HCT116 (cell line): ENCODE data around the gene CNTFR. TPM values are rescaled to one million over a fixed set of nuclear protein-coding genes. Genes with fewer than 3 reads are reported as not detected.

Experiments
- ATAC-seq: fragments of 200-7000 bp; cut with Tn5 transposase; 2 replicates; pipeline ENCODE4 v1.9.1; 2020; ENCODE audit warnings: mild to moderate bottlenecking, moderate library complexity
- BruUV-seq: library from RNA; stranded (reverse); fragments of 400-500 nt; replicated peaks from 2 replicates; lab custom pipeline; 2021; lab: Mats Ljungman, UMichigan
- CTCF ChIA-PET: fragments of 300-600 bp; sonication (Branson Sonifier 250); formaldehyde crosslinking; loops from one replicate; lab custom pipeline; 2021; ENCODE audit warnings: antibody characterized with exemption; lab: Charles Lee
- POLR2A ChIA-PET: fragments of 300-600, 350-600 bp; sonication (Branson Sonifier 250); formaldehyde crosslinking; loops from one replicate; lab custom pipeline; 2021; ENCODE audit warnings: antibody characterized with exemption; lab: Charles Lee
- RAD21 ChIA-PET, 2 experiments: fragments of 300-600 bp; sonication (Branson Sonifier 250); formaldehyde crosslinking; loops; one replicate each; lab custom pipeline; 2023; ENCODE audit warnings: low total read pairs in 2 of 2; ENCODE audit not compliant: uncharacterized antibody in 2 of 2, unreplicated experiment in 2 of 2, low non-redundant PET in 1 of 2; lab: Charles Lee
- DNase-seq: peaks from one replicate; pipeline ENCODE4 v3.0.0-alpha.2; 2010; ENCODE audit warnings: low read depth, low spot score
- H2AFZ ChIP-seq: fragments of 200-600 bp; shearing (Covaris generic), sonication (generic); 2 replicates; pipeline ENCODE4 v1.6.1; 2017; ENCODE audit warnings: low read depth, mixed run types, mixed read lengths, antibody characterized with exemption, low read length; ENCODE audit not compliant: poor library complexity, severe bottlenecking
- H3K27ac ChIP-seq: 2 replicates; pipeline ENCODE4 v1.5.1; 2012; ENCODE audit warnings: low read depth, low read length
- H3K27me3 ChIP-seq: fragments of 200-600 bp; sonication (generic); 2 replicates; pipeline ENCODE4 v1.6.1; 2016; ENCODE audit warnings: mixed run types, low read length, mixed read lengths; ENCODE audit not compliant: insufficient read depth
- H3K36me3 ChIP-seq, 2 experiments: fragments of 200-500 bp in 1 of 2; fragments of 200-600 bp in 1 of 2; sonication (Bioruptor generic) in 1 of 2; sonication (generic) in 1 of 2; 2 replicates each; pipeline versions ENCODE4 v1.5.1 to v1.6.1; 2014 to 2016; ENCODE audit warnings: low read length in 2 of 2, inconsistent platforms in 1 of 2, mixed read lengths in 1 of 2, mixed run types in 1 of 2; ENCODE audit not compliant: insufficient read depth in 2 of 2, control insufficient read depth in 1 of 2
- H3K4me1 ChIP-seq, 2 experiments: fragments of 200-600 bp in 1 of 2; sonication (generic) in 1 of 2; 2 replicates each; pipeline versions ENCODE4 v1.5.1 to v1.6.1; 2012 to 2017; ENCODE audit warnings: low read length in 2 of 2, inconsistent platforms in 1 of 2, mild to moderate bottlenecking in 1 of 2, mixed read lengths in 1 of 2, mixed run types in 1 of 2, moderate library complexity in 1 of 2; ENCODE audit not compliant: insufficient read depth in 2 of 2, control insufficient read depth in 1 of 2
- H3K4me2 ChIP-seq: fragments of 200-600 bp; sonication (generic); 2 replicates; pipeline ENCODE4 v1.6.1; 2017; ENCODE audit warnings: mixed run types, low read length, mixed read lengths
- H3K4me3 ChIP-seq, 2 experiments: fragments of 200-600 bp in 1 of 2; sonication (generic) in 1 of 2; replicated peaks in 1 of 2; 2 replicates each; pipeline ENCODE4 v1.5.1; 2011 to 2016; ENCODE audit warnings: low read length in 2 of 2, control low read depth in 1 of 2, low read depth in 1 of 2, mild to moderate bottlenecking in 1 of 2, mixed read lengths in 1 of 2, mixed run types in 1 of 2
- H3K79me2 ChIP-seq: fragments of 200-600 bp; sonication (generic); 2 replicates; pipeline ENCODE4 v1.6.1; 2017; ENCODE audit warnings: mild to moderate bottlenecking, mixed run types, low read length, moderate library complexity, mixed read lengths; ENCODE audit not compliant: insufficient read depth
- H3K9ac ChIP-seq: fragments of 200-600 bp; sonication (generic); 2 replicates; pipeline ENCODE4 v1.6.1; 2016; ENCODE audit warnings: low read length, mixed read lengths
- H3K9me2 ChIP-seq: fragments of 200-600 bp; sonication (generic), shearing (Covaris generic); 2 replicates; pipeline ENCODE4 v1.6.1; 2017; ENCODE audit warnings: mixed run types, mild to moderate bottlenecking, moderate library complexity; ENCODE audit not compliant: insufficient read depth
- H3K9me3 ChIP-seq, 2 experiments: fragments of 200-500 bp in 1 of 2; fragments of 200-600 bp in 1 of 2; sonication (Bioruptor generic) in 1 of 2; sonication (generic) in 1 of 2; 2 replicates each; pipeline ENCODE4 v1.6.1; 2014 to 2017; ENCODE audit warnings: low read length in 2 of 2, mixed read lengths in 2 of 2, inconsistent platforms in 1 of 2, low read depth in 1 of 2, mild to moderate bottlenecking in 1 of 2, mixed run types in 1 of 2, moderate library complexity in 1 of 2; ENCODE audit not compliant: control insufficient read depth in 1 of 2, insufficient read depth in 1 of 2
- H4K20me1 ChIP-seq: fragments of 200-600 bp; sonication (generic), shearing (Covaris generic); 2 replicates; pipeline ENCODE4 v1.6.1; 2017; ENCODE audit warnings: mixed run types, mild to moderate bottlenecking, moderate library complexity; ENCODE audit not compliant: insufficient read depth
- CTCF ChIP-seq, 3 experiments: fragments of 200-600 bp in 1 of 3; sonication (generic) in 1 of 3; IDR thresholded peaks in 2 of 3; conservative IDR thresholded peaks in 1 of 3; 2 replicates each; pipeline ENCODE4 v1.5.1; 2012 to 2017; ENCODE audit warnings: low read depth in 2 of 3, low read length in 2 of 3, antibody characterized with exemption in 1 of 3, borderline replicate concordance in 1 of 3, control low read depth in 1 of 3, mild to moderate bottlenecking in 1 of 3, mixed read lengths in 1 of 3, mixed run types in 1 of 3, moderate library complexity in 1 of 3; ENCODE audit not compliant: insufficient read depth in 1 of 3
- EZH2 ChIP-seq: fragments of 200-600 bp; sonication (generic); IDR thresholded peaks from 2 replicates; pipeline ENCODE4 v1.6.1; 2017; ENCODE audit warnings: antibody characterized with exemption, mixed run types
- EZH2phosphoT487 ChIP-seq: fragments of 200-600 bp; IDR thresholded peaks from 2 replicates; pipeline ENCODE4 v1.6.1; 2018; ENCODE audit warnings: antibody characterized with exemption, borderline replicate concordance
- JUND ChIP-seq: IDR thresholded peaks from 2 replicates; pipeline ENCODE4 v1.6.1; 2012
- POLR2A ChIP-seq: IDR thresholded peaks from 2 replicates; pipeline ENCODE4 v1.7.0; 2011; ENCODE audit warnings: borderline replicate concordance; ENCODE audit not compliant: insufficient read depth, insufficient read length; ENCODE audit errors: extremely low read depth
- RAD21 ChIP-seq: IDR thresholded peaks from 2 replicates; pipeline ENCODE4 v1.6.1; 2012; ENCODE audit warnings: low read depth, mild to moderate bottlenecking
- REST ChIP-seq: IDR thresholded peaks from 2 replicates; pipeline ENCODE4 v1.6.1; 2012; ENCODE audit warnings: low read depth
- SIN3A ChIP-seq: IDR thresholded peaks from 2 replicates; pipeline ENCODE4 v1.6.1; 2012; ENCODE audit warnings: low read depth
- SRF ChIP-seq: IDR thresholded peaks from 2 replicates; pipeline ENCODE4 v1.6.1; 2012; ENCODE audit warnings: low read depth
- ZFX ChIP-seq: fragments of 450-650 bp; IDR thresholded peaks from 2 replicates; pipeline ENCODE4 v1.6.1; 2017
- ZNF274 ChIP-seq: fragments of 200-500 bp; sonication (Bioruptor generic); IDR thresholded peaks from 2 replicates; pipeline ENCODE4 v1.6.1; 2014; ENCODE audit warnings: mild to moderate bottlenecking, low read depth, low read length, inconsistent platforms
- intact Hi-C: fragments of 100-400 bp; cut with micrococcal nuclease; formaldehyde crosslinking; loops from 2 replicates; pipeline ENCODE4 v1.10.0; 2022
- total RNA-seq: library from RNA; stranded (reverse); gene quantifications from one replicate; pipeline ENCODE4 v1.2.1, GENCODE V29; 2021; ENCODE audit not compliant: unreplicated experiment
- TF ChIP-seq, protein P1 (sequence below): IDR thresholded peaks from 2 replicates; pipeline ENCODE4 v1.6.1; 2012

The CNTFR gene
- total RNA-seq, 1 experiment from 2014 or later, result not detected

DNA sequence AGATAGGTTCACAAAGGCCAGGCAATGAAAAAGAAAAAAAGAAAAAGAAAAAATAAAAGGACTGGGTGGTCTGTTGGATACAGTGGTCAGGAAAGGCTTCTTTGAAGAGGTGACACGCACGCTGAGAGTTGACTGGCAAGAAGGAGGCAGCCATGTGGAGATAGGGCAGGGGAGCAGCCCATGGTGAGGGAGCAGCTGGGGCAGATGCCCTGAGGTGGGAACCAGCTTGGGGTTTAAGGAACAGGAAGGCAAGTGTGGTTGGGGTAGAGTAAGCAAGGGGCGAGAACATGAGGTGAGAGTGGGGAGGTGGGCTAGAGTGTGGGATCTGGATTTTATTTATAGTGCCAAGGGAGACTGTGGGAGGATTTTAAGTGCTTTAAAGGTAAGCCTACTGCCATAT lies 73.6 kb downstream of the CNTFR start (continued):
- TF ChIP-seq EZH2, result no peak
- no peak for TF ChIP-seq SIN3A
- TF ChIP-seq EZH2phosphoT487, result no peak
- no peak for TF ChIP-seq JUND
- no peak for TF ChIP-seq ZFX
- TF ChIP-seq RAD21, result no peak
- TF ChIP-seq, all 23 proteins: peak for 0

GRCh38 chr9:34514816-34515215 lies 74.7 kb downstream of the CNTFR start:
- no peaks in the 10 kb centered on the region for H4K20me1 ChIP-seq
- H3K9me2 ChIP-seq, result no peaks in the 10 kb centered on the region
- ATAC-seq, result no peak
- no peak for TF ChIP-seq EZH2phosphoT487
- TF ChIP-seq, all 23 proteins: peak for 0
- Histone ChIP-seq H3K4me1 (peaks cover 0 to 5% of the 10 kb centered on the region in 2 experiments; a peak in 2 of 4 replicates), H3K27ac (no peak overlapping the region), H3K9me3 (no peaks in the 10 kb centered on the region), H2AFZ (no peak overlapping the region), H3K36me3 (no peaks in the 10 kb centered on the region), H3K27me3 (no peaks in the 10 kb centered on the region), H3K4me3 (no peak overlapping the region), H3K9ac (no peak overlapping the region), H3K4me2 (no peak overlapping the region), H3K79me2 (no peaks in the 10 kb centered on the region)
- RAD21 ChIA-PET, result no interaction called here
- DNase-seq, result no peak
- CTCF ChIA-PET, result no interaction called here
- no TSS peak for BruUV-seq
- intact Hi-C loops, result no loop called here
- POLR2A ChIA-PET, result no interaction called here

DNA sequence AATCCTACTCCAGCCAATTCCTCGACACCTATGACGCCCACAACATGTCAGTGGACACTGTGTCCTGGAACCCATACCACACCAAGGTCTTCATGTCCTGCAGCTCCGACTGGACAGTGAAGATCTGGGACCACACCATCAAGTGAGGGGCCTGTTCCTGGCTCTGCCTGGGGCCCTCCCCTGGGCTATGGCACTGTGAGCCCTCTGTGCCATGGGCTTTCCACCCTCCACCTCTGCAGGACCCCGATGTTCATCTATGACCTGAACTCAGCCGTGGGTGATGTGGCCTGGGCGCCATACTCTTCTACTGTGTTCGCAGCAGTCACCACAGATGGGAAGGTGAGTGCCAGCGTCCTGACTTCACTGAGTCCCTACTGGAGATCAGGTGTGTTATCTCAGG lies 75.1 kb downstream of the CNTFR start:
- RAD21 ChIA-PET, result no interaction called here

More for the DNA sequence above, 75.1 kb downstream of the CNTFR start:
- no peak overlapping the region for H2AFZ ChIP-seq
- no peaks in the 10 kb centered on the region for H3K36me3 ChIP-seq
- peaks cover 3 to 5% of the 10 kb centered on the region in 2 experiments; a peak in 2 of 4 replicates for H3K4me1 ChIP-seq
- H3K4me2 ChIP-seq, result no peak overlapping the region
- TF ChIP-seq SRF (no peak), EZH2 (no peak), CTCF (IDR thresholded peaks at IDR 0.05 in 2 of 3, conservative IDR thresholded peaks at IDR 0.05 in 1 of 3; ENCODE audit: borderline replicate concordance in 1 of 3, insufficient read depth in 1 of 3, low read depth in 2 of 3, low read length in 2 of 3) (no peak), ZNF274 (no peak), REST (no peak), ZFX (no peak), POLR2A (no peak), RAD21 (no peak)
- TF ChIP-seq, protein P1, sequence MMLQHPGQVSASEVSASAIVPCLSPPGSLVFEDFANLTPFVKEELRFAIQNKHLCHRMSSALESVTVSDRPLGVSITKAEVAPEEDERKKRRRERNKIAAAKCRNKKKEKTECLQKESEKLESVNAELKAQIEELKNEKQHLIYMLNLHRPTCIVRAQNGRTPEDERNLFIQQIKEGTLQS, result no peak
- intact Hi-C loops, result no loop called here
- DNase-seq, result no peak
- no peaks in the 10 kb centered on the region for H3K79me2 ChIP-seq
- no peaks in the 10 kb centered on the region for H4K20me1 ChIP-seq
- no peaks in the 10 kb centered on the region for H3K27me3 ChIP-seq
- BruUV-seq, result no TSS peak
- ChIA-PET POLR2A (no interaction called here), CTCF (no interaction called here)
- H3K9me3 ChIP-seq, result no peaks in the 10 kb centered on the region
- ATAC-seq, result no peak
- no peak overlapping the region for H3K27ac ChIP-seq
- H3K9ac ChIP-seq, result no peak overlapping the region
- no peaks in the 10 kb centered on the region for H3K9me2 ChIP-seq
- no peak overlapping the region for H3K4me3 ChIP-seq
